GM19239 (cell line): ENCODE measurements around the gene GLOD5.
"Not testable (repeated sequence)": the region's sequence is repeated elsewhere in the genome, so short reads cannot be mapped to it uniquely, and the experiment has no call there.

Experiments
- DNase-seq: peaks from one replicate; pipeline ENCODE4 v3.0.0; 2011; ENCODE audit warnings: low spot score; ENCODE audit not compliant: insufficient read length
- FAIRE-seq: peaks from 2 replicates; lab custom pipeline; 2011; peaks lifted over from hg19 to GRCh38; lab: Jason Lieb, UNC

GLOD5 gene

GRCh38 chrX:48791063-48791820, 29.7 kb downstream of the GLOD5 start:
- FAIRE-seq (peak; percentile 35), DNase-seq (no peak)

GRCh38 chrX:48792219-48792618, 30.7 kb downstream of the GLOD5 start:
- no peak for FAIRE-seq
- DNase-seq: no peak

- DNase-seq (no peak), FAIRE-seq (no peak)
These were observed 32.4 kb downstream of the GLOD5 start for GRCh38 chrX:48793935-48794334.

GRCh38 chrX:48794340-48794910, 32.9 kb downstream of the GLOD5 start:
- FAIRE-seq: no peak
- DNase-seq: no peak

GRCh38 chrX:48794911-48795515, 33.5 kb downstream of the GLOD5 start:
- DNase-seq (no peak), FAIRE-seq (no peak)

- FAIRE-seq: no peak
- DNase-seq: no peak
These were observed 36.8 kb downstream of the GLOD5 start for GRCh38 chrX:48798318-48798717.

GRCh38 chrX:48800574-48801279, 39.2 kb downstream of the GLOD5 start:
- DNase-seq: no peak
- FAIRE-seq: no peak

GRCh38 chrX:48801280-48802088, 39.9 kb downstream of the GLOD5 start, which contains the start of gene HDAC6:
Gene HDAC6, plus strand, starts transcription at chrX:48802067. Its CDS starts 626 bp downstream, at chrX:48802693.
- peak; percentile 61 for DNase-seq
- FAIRE-seq: peak; percentile 96

- peak; percentile 64 for FAIRE-seq
- DNase-seq: peak; percentile 35
These were observed 40.8 kb downstream of the GLOD5 start for GRCh38 chrX:48802089-48802904.

- FAIRE-seq: no peak
- DNase-seq: no peak
These were observed 41.3 kb downstream of the GLOD5 start for GRCh38 chrX:48802905-48803200.

GRCh38 chrX:48806081-48806480, 44.5 kb downstream of the GLOD5 start:
- FAIRE-seq: no peak
- no peak for DNase-seq

GRCh38 chrX:48813644-48814043, 52.1 kb downstream of the GLOD5 start:
- FAIRE-seq: no peak
- DNase-seq: no peak

GRCh38 chrX:48814722-48815121, 53.2 kb downstream of the GLOD5 start:
- no peak for DNase-seq
- no peak for FAIRE-seq

GRCh38 chrX:48815266-48815665, 53.7 kb downstream of the GLOD5 start:
- DNase-seq (no peak), FAIRE-seq (no peak)

- no peak for FAIRE-seq
- no peak for DNase-seq
These were observed 54.7 kb downstream of the GLOD5 start for GRCh38 chrX:48816014-48816810.

- no peak for DNase-seq
- FAIRE-seq: no peak
These were observed 56.6 kb downstream of the GLOD5 start for GRCh38 chrX:48818098-48818497.

- FAIRE-seq (no peak), DNase-seq (no peak)
These were observed 57.3 kb downstream of the GLOD5 start for GRCh38 chrX:48818866-48819265.

- not testable (repeated sequence) for FAIRE-seq, DNase-seq
These were observed 57.8 kb downstream of the GLOD5 start for GRCh38 chrX:48819394-48819793.

GRCh38 chrX:48823053-48823452, 61.5 kb downstream of the GLOD5 start:
- FAIRE-seq (no peak), DNase-seq (no peak)
